Trophoblast cell (in vitro differentiated cells and primary cell): ENCODE results near the gene TWF2.

Experiments
- DNase-seq, 2 donors: peaks; one replicate each; pipeline ENCODE4 v3.0.0-alpha.2; 2016
- H2AFZ ChIP-seq: 2 replicates; pipeline ENCODE4 v1.6.1; 2013; ENCODE audit warnings: low read length, moderate library complexity, mild to moderate bottlenecking; ENCODE audit not compliant: insufficient read depth, poor library complexity
- H2AK5ac ChIP-seq: 2 replicates; pipeline ENCODE4 v1.6.1; 2013; ENCODE audit warnings: mild to moderate bottlenecking, low read length
- H2BK120ac ChIP-seq: 2 replicates; pipeline ENCODE4 v1.6.1; 2013; ENCODE audit warnings: low read length, mild to moderate bottlenecking, moderate library complexity; ENCODE audit not compliant: insufficient read depth, poor library complexity
- H2BK12ac ChIP-seq: 2 replicates; pipeline ENCODE4 v1.6.1; 2013; ENCODE audit warnings: mild to moderate bottlenecking, low read length, moderate library complexity
- H2BK5ac ChIP-seq: 2 replicates; pipeline ENCODE4 v1.6.1; 2013; ENCODE audit warnings: low read length, low read depth, moderate library complexity, mild to moderate bottlenecking; ENCODE audit not compliant: poor library complexity
- H3K14ac ChIP-seq: 2 replicates; pipeline ENCODE4 v1.6.1; 2013; ENCODE audit warnings: mild to moderate bottlenecking, low read length
- H3K18ac ChIP-seq: 2 replicates; pipeline ENCODE4 v1.6.1; 2013; ENCODE audit warnings: mild to moderate bottlenecking, low read length
- H3K23ac ChIP-seq: 2 replicates; pipeline ENCODE4 v1.6.1; 2013; ENCODE audit warnings: low read length
- H3K27ac ChIP-seq: 2 replicates; pipeline ENCODE4 v1.5.1; 2013; ENCODE audit warnings: low read depth, mild to moderate bottlenecking, inconsistent platforms, low read length, moderate library complexity
- H3K27me3 ChIP-seq: 2 replicates; pipeline ENCODE4 v1.6.1; 2013; ENCODE audit warnings: inconsistent platforms, mild to moderate bottlenecking, low read length, moderate library complexity; ENCODE audit not compliant: insufficient read depth
- H3K36me3 ChIP-seq, 2 experiments: 1 replicate in 1 of 2; 2 replicates in 1 of 2; pipeline ENCODE4 v1.6.1; 2013; ENCODE audit warnings: low read length in 2 of 2, mild to moderate bottlenecking in 2 of 2, moderate library complexity in 1 of 2; ENCODE audit not compliant: insufficient read depth in 2 of 2, control insufficient read depth in 1 of 2
- H3K4ac ChIP-seq: 2 replicates; pipeline ENCODE4 v1.6.1; 2013; ENCODE audit warnings: low read depth, mild to moderate bottlenecking, low read length, moderate library complexity
- H3K4me1 ChIP-seq, 2 experiments: 1 replicate in 1 of 2; 2 replicates in 1 of 2; pipeline ENCODE4 v1.6.1; 2013; ENCODE audit warnings: low read length in 2 of 2, mild to moderate bottlenecking in 2 of 2, moderate library complexity in 1 of 2; ENCODE audit not compliant: insufficient read depth in 2 of 2, control insufficient read depth in 1 of 2
- H3K4me2 ChIP-seq: 2 replicates; pipeline ENCODE4 v1.6.1; 2013; ENCODE audit warnings: inconsistent platforms, mild to moderate bottlenecking, low read length, moderate library complexity
- H3K4me3 ChIP-seq: 2 replicates; pipeline ENCODE4 v1.5.1; 2013; ENCODE audit warnings: mild to moderate bottlenecking, low read depth, low read length, inconsistent platforms
- H3K79me1 ChIP-seq: one replicate; pipeline ENCODE4 v1.6.1; 2013; ENCODE audit warnings: low read length
- H3K79me2 ChIP-seq: 2 replicates; pipeline ENCODE4 v1.6.1; 2013; ENCODE audit warnings: low read length, mild to moderate bottlenecking; ENCODE audit not compliant: control insufficient read depth, insufficient read depth, poor library complexity
- H3K9ac ChIP-seq: 2 replicates; pipeline ENCODE4 v1.6.1; 2013; ENCODE audit warnings: mild to moderate bottlenecking, low read length
- H3K9me3 ChIP-seq: 2 replicates; pipeline ENCODE4 v1.6.1; 2013; ENCODE audit warnings: low read depth, mild to moderate bottlenecking, control low read depth, inconsistent platforms, low read length; ENCODE audit not compliant: insufficient read depth
- H4K12ac ChIP-seq: 2 replicates; pipeline ENCODE4 v1.6.1; 2013; ENCODE audit warnings: low read depth, mild to moderate bottlenecking, low read length, moderate library complexity
- H4K8ac ChIP-seq: 2 replicates; pipeline ENCODE4 v1.6.1; 2013; ENCODE audit warnings: low read depth, mild to moderate bottlenecking, low read length, moderate library complexity
- H4K91ac ChIP-seq: one replicate; pipeline ENCODE4 v1.6.1; 2013; ENCODE audit warnings: low read depth, mild to moderate bottlenecking, low read length, moderate library complexity
- WGBS: extraction: QIAGEN DNeasy Blood & Tissue Kit; methylation state at CpG from one replicate; pipeline ENCODE4 v1.1.7; 2013; ENCODE audit warnings: missing lambda C conversion rate; ENCODE audit not compliant: insufficient read length, insufficient coverage; ENCODE audit errors: extremely low coverage; 5-methylcytosine and 5-hydroxymethylcytosine counted together

TWF2 gene

GRCh38 chr3:52185311-52185710 lies 53.6 kb downstream of the TWF2 start:
- Histone ChIP-seq H4K12ac (no peak overlapping the region), H3K9ac (no peak overlapping the region)
- no CpG with 5 or more reads among the region's 6 CpGs for WGBS

GRCh38 chr3:52184690-52185089 lies 54.3 kb downstream of the TWF2 start:
- DNase-seq = no peak
- no peak overlapping the region for H2BK5ac ChIP-seq
- no peak overlapping the region for H3K27ac ChIP-seq
- no peak overlapping the region for H4K91ac ChIP-seq
- no peak overlapping the region for H2AK5ac ChIP-seq
- H3K4ac ChIP-seq = no peak overlapping the region
- no peak overlapping the region for H2BK12ac ChIP-seq
- no peak overlapping the region for H3K23ac ChIP-seq
- peaks cover 0 to 13% of the 10 kb centered on the region in 2 experiments for H3K4me1 ChIP-seq
- no peak overlapping the region for H3K9ac ChIP-seq
- no peak overlapping the region for H3K4me2 ChIP-seq
- no peak overlapping the region for H2AFZ ChIP-seq
- no peak overlapping the region for H4K12ac ChIP-seq
- no peak overlapping the region for H3K14ac ChIP-seq
- no peak overlapping the region for H4K8ac ChIP-seq
- H3K36me3 ChIP-seq = no peaks in the 10 kb centered on the region
- H3K79me1 ChIP-seq = no peaks in the 10 kb centered on the region
- peaks cover 4% of the 10 kb centered on the region for H3K9me3 ChIP-seq
- H3K18ac ChIP-seq = no peak overlapping the region
- H2BK120ac ChIP-seq = no peak overlapping the region
- H3K4me3 ChIP-seq = no peak overlapping the region
- no peaks in the 10 kb centered on the region for H3K27me3 ChIP-seq
- no peaks in the 10 kb centered on the region for H3K79me2 ChIP-seq
- WGBS = no CpG with 5 or more reads among the region's 8 CpGs

More at GRCh38 chr3:52185311-52185710, 53.6 kb downstream of the TWF2 start:
- no peak overlapping the region for H4K8ac ChIP-seq
- H3K27ac ChIP-seq = no peak overlapping the region
- H3K23ac ChIP-seq = no peak overlapping the region
- H3K4me3 ChIP-seq = no peak overlapping the region
- H2BK5ac ChIP-seq = no peak overlapping the region
- H3K36me3 ChIP-seq = no peaks in the 10 kb centered on the region
- no peaks in the 10 kb centered on the region for H3K79me2 ChIP-seq
- H3K14ac ChIP-seq = no peak overlapping the region
- no peak overlapping the region for H2AK5ac ChIP-seq
- H2BK120ac ChIP-seq = no peak overlapping the region
- no peak overlapping the region for H2AFZ ChIP-seq
- DNase-seq = no peak
- H2BK12ac ChIP-seq = no peak overlapping the region
- no peak overlapping the region for H4K91ac ChIP-seq
- peaks cover 4% of the 10 kb centered on the region for H3K9me3 ChIP-seq
- H3K4me1 ChIP-seq = peaks cover under 1 to 13% of the 10 kb centered on the region in 2 experiments
- H3K4me2 ChIP-seq = no peak overlapping the region
- no peak overlapping the region for H3K4ac ChIP-seq
- H3K79me1 ChIP-seq = no peaks in the 10 kb centered on the region
- no peaks in the 10 kb centered on the region for H3K27me3 ChIP-seq
- no peak overlapping the region for H3K18ac ChIP-seq

- Histone ChIP-seq H3K79me2 (no peaks in the 10 kb centered on the region), H3K27ac (no peak overlapping the region), H3K4ac (no peak overlapping the region), H3K18ac (no peak overlapping the region), H3K14ac (no peak overlapping the region), H4K12ac (no peak overlapping the region), H2AFZ (no peak overlapping the region), H2BK5ac (no peak overlapping the region), H3K4me1 (peaks cover 0 to 13% of the 10 kb centered on the region in 2 experiments), H3K9me3 (peaks cover 4% of the 10 kb centered on the region), H3K4me3 (no peak overlapping the region), H3K27me3 (no peaks in the 10 kb centered on the region), H2AK5ac (no peak overlapping the region), H3K9ac (no peak overlapping the region), H4K91ac (no peak overlapping the region), H3K79me1 (no peaks in the 10 kb centered on the region), H2BK120ac (no peak overlapping the region), H2BK12ac (no peak overlapping the region), H3K36me3 (no peaks in the 10 kb centered on the region), H4K8ac (no peak overlapping the region), H3K4me2 (no peak overlapping the region), H3K23ac (no peak overlapping the region)
- WGBS = no CpG with 5 or more reads among the region's 7 CpGs
- no peak for DNase-seq
These were observed 55.0 kb downstream of the TWF2 start for GRCh38 chr3:52183786-52184445.

- no CpG with 5 or more reads among the region's 4 CpGs for WGBS
- no peak overlapping the region for H4K12ac ChIP-seq
These were observed 56.3 kb downstream of the TWF2 start for GRCh38 chr3:52182691-52183090.

More at GRCh38 chr3:52182691-52183090, 56.3 kb downstream of the TWF2 start:
- no peak overlapping the region for H3K4me3 ChIP-seq
- H3K9me3 ChIP-seq = peaks cover 4% of the 10 kb centered on the region
- no peak overlapping the region for H2AK5ac ChIP-seq
- no peak overlapping the region for H3K27ac ChIP-seq
- H4K91ac ChIP-seq = no peak overlapping the region
- no peaks in the 10 kb centered on the region for H3K36me3 ChIP-seq
- no peak overlapping the region for H3K18ac ChIP-seq
- no peak overlapping the region for H3K4ac ChIP-seq
- no peak overlapping the region for H2BK5ac ChIP-seq
- no peak overlapping the region for H3K14ac ChIP-seq
- H3K79me2 ChIP-seq = no peaks in the 10 kb centered on the region
- no peak overlapping the region for H3K9ac ChIP-seq
- no peak overlapping the region for H3K23ac ChIP-seq
- no peak for DNase-seq
- H3K79me1 ChIP-seq = no peaks in the 10 kb centered on the region
- no peak overlapping the region for H2AFZ ChIP-seq
- H3K27me3 ChIP-seq = no peaks in the 10 kb centered on the region
- H2BK120ac ChIP-seq = no peak overlapping the region
- H3K4me1 ChIP-seq = peaks cover 0 to 11% of the 10 kb centered on the region in 2 experiments
- no peak overlapping the region for H4K8ac ChIP-seq
- no peak overlapping the region for H3K4me2 ChIP-seq
- no peak overlapping the region for H2BK12ac ChIP-seq
